MCF 10A (cell line): Measurements from ENCODE around the gene ZNF587. TPM values are rescaled to one million over a fixed set of nuclear protein-coding genes. Genes with fewer than 3 reads are reported as not detected.
"Not testable (repeated sequence)": the region's sequence is repeated elsewhere in the genome, so short reads cannot be mapped to it uniquely, and the experiment has no call there.

Source experiments
- BruUV-seq: library from RNA; stranded (reverse); fragments of 400-500 nt; replicated peaks from 2 replicates; lab custom pipeline; 2021; lab: Mats Ljungman, UMichigan
- CTCF ChIA-PET: fragments of 300-600 bp; sonication (Branson Sonifier 250); formaldehyde crosslinking; extraction: SDS; loops from one replicate; lab custom pipeline; 2021; ENCODE audit warnings: antibody characterized with exemption, inconsistent platforms; lab: Yijun Ruan, JAX
- POLR2A ChIA-PET: fragments of 300-600, 350-650 bp; sonication (Branson Sonifier 250); formaldehyde crosslinking; extraction: SDS; loops from one replicate; lab custom pipeline; 2020; ENCODE audit warnings: antibody characterized with exemption, inconsistent platforms; lab: Yijun Ruan, JAX
- DNase-seq: peaks from one replicate; pipeline ENCODE4 v3.0.0-alpha.2; 2018; ENCODE audit not compliant: unreplicated experiment
- H3K27ac Mint-ChIP-seq: one replicate; pipeline ENCODE4 v1.8.0; 2022; ENCODE audit warnings: mild to moderate bottlenecking, low read depth, mixed read lengths; ENCODE audit not compliant: unreplicated experiment
- H3K27me3 Mint-ChIP-seq: one replicate; pipeline ENCODE4 v1.8.0; 2022; ENCODE audit warnings: mixed read lengths; ENCODE audit not compliant: insufficient read depth, unreplicated experiment
- H3K36me3 Mint-ChIP-seq: one replicate; pipeline ENCODE4 v1.8.0; 2022; ENCODE audit warnings: mild to moderate bottlenecking, moderate library complexity, mixed read lengths; ENCODE audit not compliant: insufficient read depth, unreplicated experiment
- H3K4me1 Mint-ChIP-seq: one replicate; pipeline ENCODE4 v1.8.0; 2022; ENCODE audit warnings: mixed read lengths; ENCODE audit not compliant: insufficient read depth, unreplicated experiment
- H3K4me3 Mint-ChIP-seq: one replicate; pipeline ENCODE4 v1.8.0; 2022; ENCODE audit warnings: mild to moderate bottlenecking, moderate library complexity, mixed read lengths; ENCODE audit not compliant: unreplicated experiment
- H3K9me3 Mint-ChIP-seq: one replicate; pipeline ENCODE4 v1.8.0; 2022; ENCODE audit warnings: mixed read lengths; ENCODE audit not compliant: unreplicated experiment
- CTCF ChIP-seq: fragments of 200-600 bp; IDR thresholded peaks from one replicate; pipeline ENCODE4 v1.8.0; 2022; ENCODE audit warnings: antibody characterized with exemption, mild to moderate bottlenecking; ENCODE audit not compliant: unreplicated experiment
- intact Hi-C: fragments of 100-400 bp; cut with micrococcal nuclease; formaldehyde crosslinking; loops from 2 replicates; pipeline ENCODE4 v1.14.1; 2022
- total RNA-seq: library from RNA; stranded (reverse); gene quantifications from 2 replicates; pipeline ENCODE4 v1.2.3, GENCODE V29; 2022

Gene ZNF587
- total RNA-seq, 1 experiment from 2014 or later, result 32.4 TPM

DNA sequence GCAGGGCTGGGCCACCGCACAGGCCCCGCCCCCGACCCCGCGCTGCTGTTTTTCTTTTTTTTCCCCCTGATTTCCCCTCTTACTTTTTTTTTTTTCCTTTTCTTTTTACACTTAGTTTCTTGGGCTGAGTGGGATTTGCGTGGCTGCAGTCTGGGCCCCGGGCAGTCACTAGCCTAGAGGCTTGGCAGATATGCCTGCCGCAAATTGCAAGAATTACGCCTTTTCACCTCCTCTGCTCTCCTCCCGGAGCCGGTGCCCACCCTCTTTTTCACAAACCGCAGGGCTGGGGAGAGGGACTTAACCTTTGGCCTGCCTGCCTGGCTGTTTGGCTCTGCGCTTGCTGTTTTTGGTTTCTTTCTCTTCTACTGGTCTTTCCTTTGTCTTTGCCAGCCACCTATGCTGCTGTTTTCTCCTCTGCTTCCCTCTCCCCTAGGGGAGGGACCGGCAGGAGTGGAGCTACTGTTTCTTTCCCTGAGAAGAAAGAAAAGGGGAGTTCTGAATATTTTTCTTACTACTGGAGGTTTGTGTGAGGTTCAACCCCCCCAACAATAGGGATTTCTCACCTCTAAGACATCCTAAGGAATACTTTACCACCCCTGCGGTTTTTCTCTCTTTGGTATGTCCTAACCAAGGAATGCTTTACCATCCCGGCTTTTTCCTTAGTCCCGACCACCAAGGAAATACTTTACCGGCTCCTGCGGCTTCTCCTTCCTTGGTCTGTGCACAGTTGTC, 45.9 kb upstream of the ZNF587 start:
- H3K4me1 Mint-ChIP-seq, result peaks cover 42% of the 10 kb centered on the region
- no TSS peak for BruUV-seq
- ChIA-PET POLR2A (interaction anchor here (0.6 to 8.0 kb wide), 10 partner anchors 9 to 477 kb away, joined by 3 to 65 read pairs (median 4); partner anchors contain the start of genes ZNF551, ZNF552, ZNF586 and ZNF776), CTCF (interaction anchor here (0.7 kb wide), 1 partner anchor 10 kb away, joined by 3 read pairs; no protein-coding TSS in a partner anchor)
- H3K27me3 Mint-ChIP-seq, result no peaks in the 10 kb centered on the region
- no peak for TF ChIP-seq CTCF
- intact Hi-C loops, result loop anchor here (1.0 kb wide), 1 partner anchor 16 kb away; no protein-coding TSS in a partner anchor
- H3K27ac Mint-ChIP-seq, result peak overlapping the region; percentile 94
- H3K36me3 Mint-ChIP-seq, result peaks cover 46% of the 10 kb centered on the region
- peak; percentile 62 for DNase-seq
- no peaks in the 10 kb centered on the region for H3K9me3 Mint-ChIP-seq
- peak overlapping the region; percentile 82 for H3K4me3 Mint-ChIP-seq

GRCh38 chr19:57807541-57807940, 42.1 kb upstream of the ZNF587 start:
- Mint-ChIP-seq H3K4me1 (peaks cover 19% of the 10 kb centered on the region), H3K4me3 (no peak overlapping the region), H3K27me3 (no peaks in the 10 kb centered on the region), H3K9me3 (no peaks in the 10 kb centered on the region), H3K27ac (no peak overlapping the region), H3K36me3 (peaks cover 63% of the 10 kb centered on the region)
- CTCF ChIA-PET, result no interaction called here
- DNase-seq, result no peak
- intact Hi-C loops, result no loop called here
- no peak for TF ChIP-seq CTCF
- BruUV-seq, result no TSS peak
- POLR2A ChIA-PET, result interaction anchor here (1.3 kb wide), 1 partner anchor 13 kb away, joined by 3 read pairs; no protein-coding TSS in a partner anchor

- CTCF ChIA-PET, H3K27ac Mint-ChIP-seq, DNase-seq, BruUV-seq, H3K4me3 Mint-ChIP-seq, intact Hi-C loops, H3K9me3 Mint-ChIP-seq, POLR2A ChIA-PET, H3K27me3 Mint-ChIP-seq: not testable (repeated sequence)
- Mint-ChIP-seq H3K4me1 (peaks cover 10% of the 10 kb centered on the region), H3K36me3 (peaks cover 62% of the 10 kb centered on the region)
Observed at GRCh38 chr19:57810410-57811295, 39.0 kb upstream of the ZNF587 start.

DNA sequence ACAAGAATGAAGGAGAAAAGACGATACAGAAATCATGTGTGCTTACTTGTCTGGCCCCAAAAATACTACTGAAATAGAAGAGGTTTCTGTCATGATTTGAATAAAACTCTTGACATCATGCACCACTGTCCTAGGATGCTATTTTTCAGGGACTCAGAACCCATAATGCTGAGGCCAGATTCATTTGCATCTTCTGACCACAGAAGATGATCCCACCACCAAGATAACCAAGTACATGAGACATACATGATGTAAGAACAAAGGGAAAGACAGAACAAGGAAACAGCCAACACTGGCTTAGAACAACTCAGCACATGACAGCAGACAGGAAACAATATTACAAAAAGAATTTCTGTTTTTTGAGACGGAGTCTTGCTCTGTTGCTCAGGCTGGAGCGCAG, 37.4 kb upstream of the ZNF587 start:
- POLR2A ChIA-PET, result interaction anchor here (0.7 to 3.7 kb wide), 2 partner anchors 8 to 14 kb away, joined by 3 to 60 read pairs; no protein-coding TSS in a partner anchor

GRCh38 chr19:57812975-57813820, 36.5 kb upstream of the ZNF587 start:
- DNase-seq, BruUV-seq, CTCF ChIA-PET, intact Hi-C loops, H3K27me3 Mint-ChIP-seq, H3K9me3 Mint-ChIP-seq: not testable (repeated sequence)
- peak overlapping the region; percentile 96 for H3K4me3 Mint-ChIP-seq
- H3K36me3 Mint-ChIP-seq, result peaks cover 47% of the 10 kb centered on the region
- POLR2A ChIA-PET, result interaction anchor here (1.9 to 3.7 kb wide), 5 partner anchors 9 to 423 kb away, joined by 5 to 60 read pairs (median 12); partner anchors contain the start of genes ZNF548 and ZNF586
- peaks cover 10% of the 10 kb centered on the region for H3K4me1 Mint-ChIP-seq
- H3K27ac Mint-ChIP-seq, result peak overlapping the region; percentile 18

More for the DNA sequence above, 37.4 kb upstream of the ZNF587 start:
- BruUV-seq, result no TSS peak
- no peak overlapping the region for H3K4me3 Mint-ChIP-seq
- TF ChIP-seq CTCF, result no peak
- CTCF ChIA-PET, result interaction anchor here (0.7 kb wide), 1 partner anchor 83 kb away, joined by 3 read pairs; no protein-coding TSS in a partner anchor
- H3K9me3 Mint-ChIP-seq, result no peaks in the 10 kb centered on the region
- peaks cover 56% of the 10 kb centered on the region for H3K36me3 Mint-ChIP-seq
- H3K27ac Mint-ChIP-seq, result no peak overlapping the region
- DNase-seq, result no peak
- intact Hi-C loops, result no loop called here
- no peaks in the 10 kb centered on the region for H3K27me3 Mint-ChIP-seq
- H3K4me1 Mint-ChIP-seq, result peaks cover 10% of the 10 kb centered on the region
